BLaER1 treated with 17β-estradiol and CSF1 and Interleukin-3, amounts not matched to agents 10 nM and 100 nM (cell line): ENCODE data around the gene PTPRM.

Source experiments
- H3K27ac ChIP-seq, 11 experiments: shearing (Covaris generic); formaldehyde crosslinking; 2 replicates each; pipeline ENCODE4 v1.8.1; 2022
- H3K27me3 ChIP-seq, 11 experiments: shearing (Covaris generic); formaldehyde crosslinking; 2 replicates each; pipeline ENCODE4 v1.8.1; 2022
- H3K36me3 ChIP-seq, 11 experiments: shearing (Covaris generic); formaldehyde crosslinking; 2 replicates each; pipeline ENCODE4 v1.8.1; 2022
- H3K4me1 ChIP-seq, 10 experiments: shearing (Covaris generic); formaldehyde crosslinking; 2 replicates each; pipeline ENCODE4 v1.8.1; 2022
- H3K4me2 ChIP-seq, 11 experiments: shearing (Covaris generic); formaldehyde crosslinking; 2 replicates each; pipeline ENCODE4 v1.8.1; 2022
- H3K4me3 ChIP-seq, 10 experiments: shearing (Covaris generic); formaldehyde crosslinking; 2 replicates each; pipeline ENCODE4 v1.8.1; 2022
- H3K9ac ChIP-seq, 11 experiments: shearing (Covaris generic); formaldehyde crosslinking; 2 replicates each; pipeline ENCODE4 v1.8.1; 2022
- H3K9me3 ChIP-seq, 11 experiments: shearing (Covaris generic); formaldehyde crosslinking; replicated peaks in 1 of 11; 2 replicates each; pipeline ENCODE4 v1.8.1; 2022
- H4K20me1 ChIP-seq, 11 experiments: shearing (Covaris generic); formaldehyde crosslinking; 2 replicates each; pipeline ENCODE4 v1.8.1; 2022
- Cebpa-rat ChIP-seq, 11 experiments: shearing (Covaris generic); IDR thresholded peaks; 2 replicates each; pipeline ENCODE4 v1.8.1; 2022

The PTPRM gene

GRCh38 chr18:7615840-7616239, 48.7 kb downstream of the PTPRM start:
- Histone ChIP-seq H3K27ac (no peak overlapping the region), H3K9ac (no peak overlapping the region), H3K27me3 (no peaks in the 10 kb centered on the region), H4K20me1 (no peaks in the 10 kb centered on the region), H3K4me1 (no peaks in the 10 kb centered on the region), H3K4me2 (no peak overlapping the region), H3K9me3 (no peaks in the 10 kb centered on the region), H3K36me3 (no peaks in the 10 kb centered on the region), H3K4me3 (no peak overlapping the region)
- no peak for TF ChIP-seq Cebpa-rat (IDR thresholded peaks at IDR 0.05)

GRCh38 chr18:7616661-7617060, 49.5 kb downstream of the PTPRM start:
- Histone ChIP-seq H3K9ac (no peak overlapping the region), H3K36me3 (no peaks in the 10 kb centered on the region), H3K4me1 (no peaks in the 10 kb centered on the region), H3K9me3 (no peaks in the 10 kb centered on the region), H3K27ac (no peak overlapping the region), H4K20me1 (no peaks in the 10 kb centered on the region), H3K4me3 (no peak overlapping the region), H3K27me3 (no peaks in the 10 kb centered on the region), H3K4me2 (no peak overlapping the region)
- no peak for TF ChIP-seq Cebpa-rat (IDR thresholded peaks at IDR 0.05)

GRCh38 chr18:7617738-7618422, 50.8 kb downstream of the PTPRM start:
- H3K27me3 ChIP-seq: no peaks in the 10 kb centered on the region
- H3K4me1 ChIP-seq: no peaks in the 10 kb centered on the region
- no peaks in the 10 kb centered on the region for H3K36me3 ChIP-seq
- no peak overlapping the region for H3K4me3 ChIP-seq
- TF ChIP-seq Cebpa-rat (IDR thresholded peaks at IDR 0.05): no peak
- no peaks in the 10 kb centered on the region for H3K9me3 ChIP-seq
- H3K9ac ChIP-seq: no peak overlapping the region
- H4K20me1 ChIP-seq: no peaks in the 10 kb centered on the region
- no peak overlapping the region for H3K4me2 ChIP-seq
- no peak overlapping the region for H3K27ac ChIP-seq

- Histone ChIP-seq H3K27ac (no peak overlapping the region), H3K4me1 (no peaks in the 10 kb centered on the region), H3K9me3 (no peaks in the 10 kb centered on the region), H3K9ac (no peak overlapping the region), H3K4me3 (no peak overlapping the region), H3K4me2 (no peak overlapping the region), H3K36me3 (no peaks in the 10 kb centered on the region), H4K20me1 (no peaks in the 10 kb centered on the region), H3K27me3 (no peaks in the 10 kb centered on the region)
- TF ChIP-seq Cebpa-rat (IDR thresholded peaks at IDR 0.05): no peak
Observed at GRCh38 chr18:7618891-7619442, 51.9 kb downstream of the PTPRM start.

- no peak for TF ChIP-seq Cebpa-rat (IDR thresholded peaks at IDR 0.05)
- no peak overlapping the region for H3K4me3 ChIP-seq
- no peak overlapping the region for H3K4me2 ChIP-seq
Observed at GRCh38 chr18:7619676-7620075, 52.6 kb downstream of the PTPRM start.

GRCh38 chr18:7622721-7623120, 55.6 kb downstream of the PTPRM start:
- Histone ChIP-seq H3K27me3 (no peaks in the 10 kb centered on the region), H4K20me1 (no peaks in the 10 kb centered on the region)
- no peak for TF ChIP-seq Cebpa-rat (IDR thresholded peaks at IDR 0.05)

More at GRCh38 chr18:7619676-7620075, 52.6 kb downstream of the PTPRM start:
- Histone ChIP-seq H3K36me3 (no peaks in the 10 kb centered on the region), H3K27me3 (no peaks in the 10 kb centered on the region), H3K27ac (no peak overlapping the region), H3K4me1 (no peaks in the 10 kb centered on the region), H4K20me1 (no peaks in the 10 kb centered on the region), H3K9ac (no peak overlapping the region), H3K9me3 (no peaks in the 10 kb centered on the region)

GRCh38 chr18:7623681-7624080, 56.6 kb downstream of the PTPRM start:
- Histone ChIP-seq H3K9ac (no peak overlapping the region), H3K4me3 (no peak overlapping the region), H3K27me3 (no peaks in the 10 kb centered on the region), H3K9me3 (no peaks in the 10 kb centered on the region), H3K4me2 (no peak overlapping the region), H3K36me3 (no peaks in the 10 kb centered on the region), H3K27ac (no peak overlapping the region), H4K20me1 (no peaks in the 10 kb centered on the region), H3K4me1 (peaks cover 0 to 8% (median 0%) of the 10 kb centered on the region in 10 experiments; a peak in 5 of 20 replicates)
- TF ChIP-seq Cebpa-rat (IDR thresholded peaks at IDR 0.05): no peak

More at GRCh38 chr18:7622721-7623120, 55.6 kb downstream of the PTPRM start:
- Histone ChIP-seq H3K4me1 (peaks cover 0 to 8% (median 0%) of the 10 kb centered on the region in 10 experiments; a peak in 5 of 20 replicates), H3K36me3 (no peaks in the 10 kb centered on the region), H3K9ac (no peak overlapping the region), H3K4me2 (no peak overlapping the region), H3K27ac (no peak overlapping the region), H3K9me3 (no peaks in the 10 kb centered on the region), H3K4me3 (no peak overlapping the region)

GRCh38 chr18:7624697-7625096, 57.6 kb downstream of the PTPRM start:
- no peaks in the 10 kb centered on the region for H3K27me3 ChIP-seq
- H3K27ac ChIP-seq: no peak overlapping the region
- no peaks in the 10 kb centered on the region for H4K20me1 ChIP-seq
- TF ChIP-seq Cebpa-rat (IDR thresholded peaks at IDR 0.05): no peak
- no peaks in the 10 kb centered on the region for H3K9me3 ChIP-seq
- H3K4me2 ChIP-seq: no peak overlapping the region
- H3K36me3 ChIP-seq: no peaks in the 10 kb centered on the region
- H3K4me3 ChIP-seq: no peak overlapping the region
- H3K4me1 ChIP-seq: peaks cover 0 to 8% (median 0%) of the 10 kb centered on the region in 10 experiments; a peak in 5 of 20 replicates
- H3K9ac ChIP-seq: no peak overlapping the region

- no peak for TF ChIP-seq Cebpa-rat (IDR thresholded peaks at IDR 0.05)
- Histone ChIP-seq H3K4me3 (no peak overlapping the region), H4K20me1 (no peaks in the 10 kb centered on the region), H3K27ac (no peak overlapping the region), H3K9ac (no peak overlapping the region), H3K27me3 (no peaks in the 10 kb centered on the region), H3K4me1 (peaks cover 0 to 8% (median 0%) of the 10 kb centered on the region in 10 experiments; a peak in 5 of 20 replicates), H3K4me2 (no peak overlapping the region), H3K36me3 (no peaks in the 10 kb centered on the region), H3K9me3 (no peaks in the 10 kb centered on the region)
Observed at GRCh38 chr18:7626175-7626921, 59.2 kb downstream of the PTPRM start.
